ENCODE data around the gene RANBP17.

GRCh38 chr5:170832241-170832640 is 29.6 kb upstream of the RANBP17 start:
- TF ChIP-seq CTCF (IDR thresholded peaks at IDR 0.05; ENCODE audit: low read length) (no peak), EZH2 (optimal IDR thresholded peaks at IDR 0.05; ENCODE audit: low read depth, low read length) (no peak)

Data from MM.1S (cell line).